Activated gamma-delta T cell treated with anti-CD3 and anti-CD28 coated beads, Interleukin-2, amount 50 U/mL, for 16 hours (primary cell): Measurements from ENCODE around the gene GREM1.

Experiments used
- DNase-seq: peaks from one replicate; pipeline ENCODE4 v3.0.0-alpha.2; 2020; ENCODE audit warnings: low read depth

GREM1 gene

GRCh38 chr15:32781781-32782180, 64.0 kb downstream of the GREM1 start:
- DNase-seq, result no peak

DNA sequence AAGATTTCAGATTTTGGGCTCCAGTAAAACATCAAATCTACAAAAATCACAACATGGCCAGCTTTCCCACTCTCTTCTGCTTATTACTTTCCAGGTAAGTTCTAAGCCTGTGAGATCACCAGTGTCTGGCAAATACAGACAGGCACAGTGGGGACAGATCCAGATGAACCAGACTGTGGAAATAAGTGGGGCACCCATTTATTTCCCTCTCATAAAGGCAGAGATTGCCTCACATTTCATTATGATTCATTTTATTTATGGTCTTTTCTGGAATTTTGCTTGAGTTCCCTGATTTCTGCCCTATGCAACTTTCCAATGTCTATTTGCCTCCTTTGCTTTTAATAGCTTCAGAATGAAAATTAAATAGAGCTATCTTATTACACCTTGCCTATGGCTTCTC, 66.8 kb downstream of the GREM1 start:
- DNase-seq, result no peak

DNA sequence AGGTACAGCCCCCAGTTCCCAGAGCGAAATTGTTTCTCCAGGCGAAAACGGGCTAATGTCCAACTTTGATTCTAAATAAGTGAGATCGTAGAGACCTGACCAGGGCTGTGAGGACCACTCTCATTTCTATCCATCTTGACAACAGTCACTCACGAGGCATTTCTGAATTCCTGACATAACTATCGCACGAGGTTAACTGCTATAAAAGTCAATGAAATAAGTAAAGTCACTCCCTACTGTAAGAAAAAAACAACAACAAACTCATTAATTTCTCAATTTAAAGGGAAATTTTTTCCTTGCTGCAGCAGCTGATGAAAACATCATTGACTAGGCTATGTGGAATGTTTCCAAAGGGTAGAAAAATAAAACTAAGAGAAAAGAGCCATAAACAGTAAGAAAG, 69.1 kb downstream of the GREM1 start:
- no peak for DNase-seq

DNA sequence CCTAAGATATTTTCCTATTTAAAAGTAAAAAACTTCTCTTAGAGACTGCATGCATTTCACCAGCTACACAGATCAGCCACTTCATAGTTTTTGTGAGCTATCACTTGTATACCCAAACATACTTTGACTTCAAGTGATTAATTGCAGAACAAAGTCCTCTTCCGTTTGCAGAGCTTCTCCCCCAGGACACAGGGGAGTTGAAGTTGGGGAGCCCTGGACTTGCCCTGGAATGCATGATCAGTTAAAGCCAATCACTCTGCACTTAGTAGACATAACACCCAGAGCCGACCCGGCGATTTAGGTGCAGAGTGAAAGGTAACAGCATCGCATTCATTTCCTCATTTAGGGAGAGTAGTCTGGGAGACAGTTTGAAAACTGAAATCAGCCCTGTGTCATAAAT, 70.1 kb downstream of the GREM1 start:
- DNase-seq, result no peak

GRCh38 chr15:32790352-32790999, 72.7 kb downstream of the GREM1 start:
- no peak for DNase-seq

DNA sequence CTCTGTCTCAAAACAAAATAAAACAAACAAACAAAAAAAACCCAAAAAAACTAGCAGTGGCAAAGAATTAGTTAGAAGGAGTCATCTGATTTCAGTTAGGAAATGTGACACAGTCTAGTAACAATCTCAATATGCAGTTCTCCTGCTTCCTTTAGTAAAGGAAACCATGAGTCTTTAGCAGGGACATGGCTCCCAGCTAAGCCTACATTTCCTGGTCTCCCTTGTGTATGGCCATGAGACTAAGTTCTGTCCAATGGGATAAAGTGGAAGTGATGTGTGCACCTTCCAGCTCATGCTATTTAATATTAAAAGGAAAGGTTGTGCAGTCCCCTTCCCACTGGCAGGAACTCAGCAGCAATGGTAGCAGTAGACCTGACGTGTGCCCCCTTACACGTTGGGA, 74.6 kb downstream of the GREM1 start:
- no peak for DNase-seq
